Ecto neural progenitor cell (in vitro differentiated cells): ENCODE measurements around the gene ADAMTS17.

Experiments
- DNase-seq: peaks from one replicate; pipeline ENCODE4 v3.0.0-alpha.2; 2018; ENCODE audit warnings: low spot score

Gene ADAMTS17

GRCh38 chr15:99974246-99974645, 367.5 kb downstream of the ADAMTS17 start:
- no peak for DNase-seq

GRCh38 chr15:99973351-99973750, 368.4 kb downstream of the ADAMTS17 start:
- DNase-seq = no peak

- DNase-seq = no peak
Measured at GRCh38 chr15:99970891-99971430, 370.8 kb downstream of the ADAMTS17 start.

DNA sequence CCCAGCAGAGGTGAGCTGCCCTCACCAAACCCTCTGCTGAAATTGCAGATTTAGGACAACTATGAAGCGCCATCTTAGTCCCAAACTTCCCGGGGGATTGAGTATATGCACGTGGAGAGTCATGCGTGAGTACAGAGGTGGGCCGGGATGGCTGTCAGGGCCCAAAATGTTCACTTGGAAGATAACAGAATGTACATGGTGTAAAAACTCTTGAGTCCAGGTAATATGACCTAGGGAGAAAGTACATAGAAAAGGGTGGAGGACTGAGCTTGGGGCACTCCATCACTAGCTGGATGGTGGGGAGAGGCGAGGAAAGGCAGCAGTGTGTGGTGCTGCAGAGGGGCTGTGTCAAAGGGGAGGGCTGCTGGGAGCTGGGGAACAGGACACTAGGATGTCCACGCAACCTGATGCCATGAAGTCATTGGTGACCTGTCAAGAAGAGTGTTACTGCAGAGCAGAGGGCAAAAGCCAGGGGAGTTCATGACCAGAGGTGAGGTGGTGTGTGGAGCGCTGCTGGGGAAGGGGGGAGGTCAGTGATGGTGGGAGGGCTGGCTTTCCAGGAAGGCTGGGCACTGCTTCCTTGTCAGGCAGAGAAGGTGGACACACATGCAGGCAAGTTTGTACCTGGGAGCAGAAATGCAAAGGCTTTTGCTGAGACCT, 372.4 kb downstream of the ADAMTS17 start:
- DNase-seq = no peak

DNA sequence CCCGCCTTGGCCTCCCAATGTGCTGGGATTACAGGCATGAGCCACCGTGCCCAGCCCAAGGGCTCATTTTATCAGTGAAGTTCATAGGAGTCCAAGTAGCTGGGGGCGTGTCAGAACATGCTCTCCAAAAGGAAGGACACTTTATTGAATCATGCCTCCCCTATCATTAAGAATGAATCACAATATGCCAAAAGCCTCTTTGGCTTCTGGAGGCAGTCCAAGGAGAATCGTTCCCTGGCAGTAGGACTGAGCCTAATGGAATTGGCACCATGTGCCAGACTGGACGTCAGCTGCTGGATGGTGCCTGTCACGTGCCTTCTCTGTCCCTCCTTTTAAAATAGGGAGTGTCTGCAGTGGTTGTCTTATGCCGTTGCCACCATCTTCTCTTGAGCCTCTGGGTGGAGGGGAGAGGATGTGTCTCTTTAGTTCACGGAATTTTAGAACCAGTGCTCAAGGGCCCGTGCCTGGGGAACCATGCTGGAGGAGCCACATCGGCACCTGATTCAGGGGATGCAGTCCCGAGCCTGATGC, 373.9 kb downstream of the ADAMTS17 start:
- DNase-seq = no peak

GRCh38 chr15:99966815-99967214, 375.0 kb downstream of the ADAMTS17 start:
- DNase-seq = peak; percentile 19

DNA sequence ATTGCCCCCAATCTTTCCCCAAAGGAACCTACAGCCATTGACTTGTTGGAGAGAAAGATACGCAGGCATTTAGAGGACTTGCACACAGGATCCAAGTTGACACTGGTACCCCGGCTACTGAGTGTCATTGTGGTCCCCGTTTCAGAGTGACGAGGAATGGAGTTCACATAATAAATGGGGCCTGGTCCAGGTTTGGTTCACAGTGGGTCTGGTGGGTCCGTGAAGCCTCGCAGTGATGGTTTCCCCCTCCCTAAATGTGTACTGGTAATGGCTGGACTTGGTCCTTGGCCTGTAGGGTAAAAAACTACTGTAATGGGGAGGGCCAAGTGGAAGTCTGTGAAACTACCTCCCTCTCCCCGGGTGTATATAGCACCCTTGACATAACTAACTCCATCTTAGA, 376.4 kb downstream of the ADAMTS17 start:
- no peak for DNase-seq

DNA sequence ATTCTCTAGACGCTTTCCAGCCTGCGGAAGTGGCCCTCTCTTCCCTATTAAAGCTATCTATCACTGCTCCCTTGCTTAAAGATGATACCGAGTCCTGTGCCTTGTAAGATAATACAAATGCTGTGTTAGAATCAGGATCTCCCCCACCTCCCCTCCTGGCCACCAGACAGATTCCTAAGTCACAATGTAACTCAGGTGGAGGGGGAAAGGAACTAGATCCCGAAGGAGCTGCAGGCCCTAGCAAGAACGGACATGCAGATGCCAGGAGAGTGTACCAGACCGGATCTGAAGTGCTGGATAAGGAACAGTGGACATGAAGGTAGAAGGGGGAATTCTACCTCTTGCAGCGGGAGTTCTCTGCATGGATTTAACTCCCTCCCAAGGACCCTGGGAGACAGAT, 377.8 kb downstream of the ADAMTS17 start:
- DNase-seq = peak; percentile 24

DNA sequence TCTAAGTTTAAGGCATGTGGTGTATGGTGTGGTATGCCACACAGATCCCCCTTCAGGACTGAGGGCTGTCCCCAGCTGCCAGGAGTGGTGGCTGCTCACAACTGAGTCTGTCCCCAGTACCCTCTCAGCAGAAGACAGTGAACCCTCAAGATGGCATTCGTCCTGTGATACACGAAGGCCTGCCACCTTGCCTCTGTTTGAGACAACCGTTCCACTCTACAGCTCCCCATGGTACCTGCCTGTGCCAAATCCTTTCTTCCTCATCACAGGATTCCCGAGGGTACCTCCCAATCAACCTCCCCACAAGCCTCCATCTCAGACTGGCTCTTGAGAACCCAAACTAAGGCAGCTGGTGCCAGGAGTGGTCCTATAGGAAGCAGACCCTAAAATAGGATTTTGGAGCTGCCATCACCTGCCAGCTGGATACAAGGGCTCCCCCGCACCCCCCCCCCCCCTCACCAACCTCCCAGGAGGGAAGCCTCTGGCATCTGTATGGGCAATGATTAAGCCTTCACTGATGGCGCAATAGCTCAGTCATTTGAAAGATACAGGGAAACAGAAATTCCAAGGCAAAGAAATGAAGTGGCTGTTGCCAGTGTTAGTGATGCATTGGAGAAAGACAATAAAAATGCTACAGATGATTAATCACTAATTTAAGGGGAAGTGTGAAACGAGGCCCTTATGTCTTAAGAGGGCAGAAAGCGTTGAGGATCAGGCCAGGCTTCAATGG, 378.5 kb downstream of the ADAMTS17 start:
- peak; percentile 23 for DNase-seq

GRCh38 chr15:99962006-99962561, 379.7 kb downstream of the ADAMTS17 start:
- DNase-seq = peak; percentile 29

- peak; percentile 52 for DNase-seq
Measured at GRCh38 chr15:99961011-99961441, 380.7 kb downstream of the ADAMTS17 start.

GRCh38 chr15:99959326-99959725, 382.4 kb downstream of the ADAMTS17 start:
- DNase-seq = no peak

DNA sequence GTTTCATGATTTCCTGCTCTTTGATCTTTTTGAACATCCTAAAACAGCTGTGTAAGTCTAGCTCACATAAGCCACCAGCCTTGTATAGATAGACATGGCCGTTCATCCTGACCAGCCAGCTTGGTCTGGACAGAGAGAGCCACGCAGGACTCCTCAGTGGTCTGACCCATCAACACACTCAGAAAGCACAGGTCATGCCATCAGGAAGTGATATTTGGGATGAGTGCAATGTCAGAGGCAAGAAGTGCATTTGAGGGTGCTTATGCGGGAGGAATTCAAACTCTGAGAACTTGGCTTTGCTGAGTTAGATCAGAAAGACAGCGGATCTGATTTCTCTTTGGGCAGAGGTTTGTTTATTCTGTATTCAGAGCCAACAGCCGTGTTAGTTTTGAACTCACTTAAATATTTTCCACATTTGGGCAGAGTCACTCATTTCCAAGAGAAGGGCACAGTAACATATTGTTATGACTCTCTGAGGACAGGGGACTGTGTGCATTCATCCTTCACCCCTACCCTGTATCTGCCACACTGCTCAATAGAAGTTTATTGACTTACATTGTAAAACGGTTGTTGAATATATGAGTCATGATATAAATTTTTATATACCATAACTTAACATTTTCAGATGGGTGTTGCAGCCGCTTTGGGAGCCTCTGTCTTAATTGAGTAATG, 383.2 kb downstream of the ADAMTS17 start:
- peak; percentile 20 for DNase-seq

DNA sequence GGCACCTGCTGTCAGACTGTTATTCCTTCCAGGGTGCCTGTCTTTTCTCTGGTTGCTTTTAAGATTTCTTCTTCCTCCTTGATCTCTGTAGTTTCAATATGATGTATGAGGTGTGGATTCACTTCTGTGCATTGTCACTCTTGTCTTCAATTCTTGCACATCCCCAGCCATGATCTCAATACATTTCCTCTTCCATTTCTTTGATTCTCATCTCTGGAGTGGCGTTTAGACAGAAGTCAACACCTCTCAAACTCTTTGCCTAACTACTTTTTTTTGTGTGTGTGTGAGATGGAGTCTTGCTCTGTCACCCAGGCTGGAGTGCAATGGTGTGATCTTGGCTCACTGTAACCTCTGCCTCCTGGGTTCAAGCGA, 384.1 kb downstream of the ADAMTS17 start:
- DNase-seq = no peak

DNA sequence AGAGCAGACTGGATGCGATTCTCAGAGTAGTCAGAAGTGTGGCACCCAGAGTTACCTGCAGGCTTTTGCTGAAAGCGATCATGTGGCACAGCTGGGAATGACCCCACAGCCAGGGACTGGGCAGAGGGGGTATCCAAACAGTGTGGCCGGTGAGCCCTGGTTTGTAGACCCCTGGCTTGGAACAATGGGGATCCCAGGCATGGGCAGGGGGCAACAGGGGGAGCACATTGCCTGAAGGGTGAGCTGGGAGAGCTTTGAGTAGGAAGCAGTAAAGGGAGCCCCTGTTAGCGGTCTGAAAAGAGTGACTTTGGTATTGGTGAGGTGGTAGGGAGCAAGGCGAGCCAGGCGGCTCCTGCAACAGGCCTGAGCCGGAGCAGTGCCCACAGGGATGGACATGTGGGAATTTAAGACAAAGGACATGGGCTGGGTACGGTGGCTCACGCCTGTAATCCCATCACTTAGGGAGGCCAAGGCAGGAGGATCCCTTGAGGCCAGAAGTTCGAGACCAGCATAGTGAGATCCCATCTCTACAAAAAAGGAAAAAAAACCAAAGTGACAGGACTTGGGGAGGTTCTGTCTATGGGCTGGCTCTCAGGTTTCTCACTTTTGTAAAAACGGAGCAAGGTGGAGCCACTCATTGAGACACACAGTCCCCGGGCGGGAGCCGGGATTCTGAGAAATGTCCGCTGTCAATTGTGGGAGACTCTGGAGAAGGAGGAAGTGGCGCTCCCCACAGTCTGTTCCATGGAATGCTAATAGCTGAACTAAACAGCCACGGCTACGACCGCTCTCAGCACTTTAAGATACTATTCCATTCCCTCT, 384.7 kb downstream of the ADAMTS17 start:
- peak; percentile 19 for DNase-seq

- DNase-seq = peak; percentile 35
Measured at GRCh38 chr15:99956022-99956775, 385.6 kb downstream of the ADAMTS17 start.

GRCh38 chr15:99955532-99955931, 386.2 kb downstream of the ADAMTS17 start:
- peak; percentile 26 for DNase-seq

GRCh38 chr15:99955181-99955525, 386.6 kb downstream of the ADAMTS17 start:
- peak; percentile 22 for DNase-seq

GRCh38 chr15:99954361-99955180, 387.2 kb downstream of the ADAMTS17 start:
- DNase-seq = peak; percentile 34

- peak; percentile 13 for DNase-seq
Measured at GRCh38 chr15:99953886-99954285, 387.9 kb downstream of the ADAMTS17 start.
